ENCODE measurements around the gene NCOA1. TPM values are rescaled to one million over a fixed set of nuclear protein-coding genes. Genes with fewer than 3 reads are reported as not detected.

NCOA1 gene
- polyA plus RNA-seq, 1 of the 3 experiments (the other 2 are of a cell fraction): 10.7 TPM

DNA sequence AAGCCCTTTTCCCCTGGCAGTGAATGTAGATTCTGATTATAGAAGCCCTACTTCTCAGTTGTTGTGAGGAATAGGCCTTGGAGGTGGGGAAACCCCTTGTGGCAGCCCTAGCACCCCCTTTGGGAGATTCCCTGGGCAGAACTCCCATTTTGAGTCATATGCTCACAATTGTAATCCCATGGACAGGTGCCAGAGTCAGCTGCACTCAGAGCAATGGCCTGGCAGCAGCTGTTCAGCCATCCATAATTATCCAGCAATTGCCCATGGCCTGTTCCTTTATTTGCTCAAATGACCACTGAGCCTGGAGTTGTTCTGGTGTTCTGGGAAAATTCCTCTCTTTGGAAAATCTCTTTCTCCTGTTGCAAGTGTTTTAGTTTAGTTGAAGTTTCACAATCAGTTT lies 230.4 kb downstream of the NCOA1 start (continued):
- TF ChIP-seq, protein P1, sequence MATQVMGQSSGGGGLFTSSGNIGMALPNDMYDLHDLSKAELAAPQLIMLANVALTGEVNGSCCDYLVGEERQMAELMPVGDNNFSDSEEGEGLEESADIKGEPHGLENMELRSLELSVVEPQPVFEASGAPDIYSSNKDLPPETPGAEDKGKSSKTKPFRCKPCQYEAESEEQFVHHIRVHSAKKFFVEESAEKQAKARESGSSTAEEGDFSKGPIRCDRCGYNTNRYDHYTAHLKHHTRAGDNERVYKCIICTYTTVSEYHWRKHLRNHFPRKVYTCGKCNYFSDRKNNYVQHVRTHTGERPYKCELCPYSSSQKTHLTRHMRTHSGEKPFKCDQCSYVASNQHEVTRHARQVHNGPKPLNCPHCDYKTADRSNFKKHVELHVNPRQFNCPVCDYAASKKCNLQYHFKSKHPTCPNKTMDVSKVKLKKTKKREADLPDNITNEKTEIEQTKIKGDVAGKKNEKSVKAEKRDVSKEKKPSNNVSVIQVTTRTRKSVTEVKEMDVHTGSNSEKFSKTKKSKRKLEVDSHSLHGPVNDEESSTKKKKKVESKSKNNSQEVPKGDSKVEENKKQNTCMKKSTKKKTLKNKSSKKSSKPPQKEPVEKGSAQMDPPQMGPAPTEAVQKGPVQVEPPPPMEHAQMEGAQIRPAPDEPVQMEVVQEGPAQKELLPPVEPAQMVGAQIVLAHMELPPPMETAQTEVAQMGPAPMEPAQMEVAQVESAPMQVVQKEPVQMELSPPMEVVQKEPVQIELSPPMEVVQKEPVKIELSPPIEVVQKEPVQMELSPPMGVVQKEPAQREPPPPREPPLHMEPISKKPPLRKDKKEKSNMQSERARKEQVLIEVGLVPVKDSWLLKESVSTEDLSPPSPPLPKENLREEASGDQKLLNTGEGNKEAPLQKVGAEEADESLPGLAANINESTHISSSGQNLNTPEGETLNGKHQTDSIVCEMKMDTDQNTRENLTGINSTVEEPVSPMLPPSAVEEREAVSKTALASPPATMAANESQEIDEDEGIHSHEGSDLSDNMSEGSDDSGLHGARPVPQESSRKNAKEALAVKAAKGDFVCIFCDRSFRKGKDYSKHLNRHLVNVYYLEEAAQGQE (IDR thresholded peaks at IDR 0.05; ENCODE audit: low read depth, low read length): no peak
- peak; percentile 73 for TF ChIP-seq NFIC (IDR thresholded peaks at IDR 0.05; ENCODE audit: borderline replicate concordance)
- peak; percentile 47; the same call in 1 of the 2 replicates for TF ChIP-seq MXI1 (IDR thresholded peaks at IDR 0.05; ENCODE audit: low read depth, low read length)
- TF ChIP-seq, protein P2, sequence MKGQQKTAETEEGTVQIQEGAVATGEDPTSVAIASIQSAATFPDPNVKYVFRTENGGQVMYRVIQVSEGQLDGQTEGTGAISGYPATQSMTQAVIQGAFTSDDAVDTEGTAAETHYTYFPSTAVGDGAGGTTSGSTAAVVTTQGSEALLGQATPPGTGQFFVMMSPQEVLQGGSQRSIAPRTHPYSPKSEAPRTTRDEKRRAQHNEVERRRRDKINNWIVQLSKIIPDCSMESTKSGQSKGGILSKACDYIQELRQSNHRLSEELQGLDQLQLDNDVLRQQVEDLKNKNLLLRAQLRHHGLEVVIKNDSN (IDR thresholded peaks at IDR 0.05; ENCODE audit: borderline replicate concordance, low read depth): 0 out of 2 replicates have a peak, but pooled peaks have one; percentile 19

DNA sequence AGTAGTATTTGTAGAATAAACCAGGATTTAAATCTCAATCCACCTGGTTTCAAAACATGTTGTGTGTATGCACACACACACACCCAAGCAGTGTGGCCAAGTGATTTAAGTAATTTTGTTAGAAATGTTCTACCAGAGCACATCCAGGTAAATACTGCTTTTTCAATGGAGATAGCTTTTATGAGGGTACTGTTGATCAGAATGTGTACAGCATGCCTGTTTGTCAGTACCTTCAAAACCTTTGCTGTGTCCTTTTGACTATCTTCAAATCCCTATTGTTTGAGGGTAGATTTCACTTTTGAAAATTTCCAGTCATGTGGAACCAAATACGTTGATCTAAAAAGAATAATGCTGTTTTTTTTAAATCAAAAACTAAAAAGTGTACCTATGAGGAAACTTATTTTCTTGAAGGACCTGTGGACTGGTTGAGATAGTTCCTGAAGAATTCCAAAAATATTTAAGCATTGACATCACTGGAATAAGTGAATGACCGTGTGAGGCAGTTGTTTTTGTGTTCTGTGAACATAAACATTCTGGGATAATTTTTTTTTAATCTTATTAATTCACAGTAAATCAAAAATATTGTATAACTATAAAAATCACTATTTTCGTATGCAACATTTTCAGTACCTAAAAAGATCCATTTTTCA lies 231.2 kb downstream of the NCOA1 start:
- H3K4me2 ChIP-seq: no peak overlapping the region
- no peak overlapping the region for H2AFZ ChIP-seq (ENCODE audit: low read depth)
- H4K20me1 ChIP-seq (ENCODE audit: insufficient read depth): no peaks in the 10 kb centered on the region
- DNase-seq: no peak
- 86% methylated on average over 3 of the region's 3 CpGs for WGBS (ENCODE audit: low lambda C conversion rate)
- H3K9ac ChIP-seq: no peak overlapping the region
- H3K79me2 ChIP-seq (ENCODE audit: insufficient read depth): no peaks in the 10 kb centered on the region
- no peak overlapping the region for H3K4me3 ChIP-seq (ENCODE audit: low read depth in 2 of 2, low read length in 1 of 2)
- H3K9me3 ChIP-seq: no peaks in the 10 kb centered on the region
- CTCF ChIA-PET: interaction anchor here (1.1 kb wide), 1 partner anchor 105 kb away, joined by 3 read pairs; no protein-coding TSS in a partner anchor
- TF ChIP-seq FOXJ3 (CRISPR knock-in tag; IDR thresholded peaks at IDR 0.05): no peak
- no peak for TF ChIP-seq TCF12 (IDR thresholded peaks at IDR 0.05)
- H3K27me3 ChIP-seq (ENCODE audit: insufficient read depth): no peaks in the 10 kb centered on the region
- peaks cover 8% of the 10 kb centered on the region for H3F3A ChIP-seq (replicated peaks; ENCODE audit: insufficient read depth)
- POLR2A ChIA-PET: no interaction called here
- no peaks in the 10 kb centered on the region for H3K9me2 ChIP-seq
- peaks cover 2 to 8% of the 10 kb centered on the region in 2 experiments for H3K36me3 ChIP-seq (replicated peaks in 1 of 2; ENCODE audit: control insufficient read depth in 1 of 2, insufficient read depth in 2 of 2, low read length in 1 of 2)
- peaks cover 10 to 19% of the 10 kb centered on the region in 2 experiments; a peak in 3 of 4 replicates for H3K4me1 ChIP-seq (ENCODE audit: control insufficient read depth in 1 of 2, insufficient read depth in 2 of 2, low read depth in 1 of 2, low read length in 1 of 2)
- H3K27ac ChIP-seq (ENCODE audit: low read depth in 2 of 2, low read length in 1 of 2): peak overlapping the region in 1 of 2 experiments; percentile 73; a peak in 2 of 4 replicates

DNA sequence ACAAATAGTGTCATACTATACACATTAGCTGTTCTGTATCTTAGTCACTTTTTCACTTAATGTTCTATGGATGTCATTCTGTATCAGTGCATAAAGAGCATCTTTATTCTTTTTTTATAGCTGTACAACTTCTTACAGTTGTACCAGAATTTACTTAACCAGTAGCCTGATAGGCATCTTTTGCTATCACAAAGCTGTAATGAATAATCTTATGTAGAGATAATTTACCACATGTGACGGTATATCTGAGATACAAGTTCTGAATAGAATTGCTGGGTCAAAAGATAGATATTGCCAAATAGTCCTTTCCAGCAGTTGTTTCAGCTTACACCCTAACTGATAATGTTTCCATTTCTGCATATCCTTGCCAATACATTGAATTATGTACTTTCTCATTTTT lies 232.1 kb downstream of the NCOA1 start:
- TF ChIP-seq GATA2 (CRISPR knock-in tag; IDR thresholded peaks at IDR 0.05): peak; percentile 12; the same call in 1 of the 2 replicates
- TF ChIP-seq, protein P3, sequence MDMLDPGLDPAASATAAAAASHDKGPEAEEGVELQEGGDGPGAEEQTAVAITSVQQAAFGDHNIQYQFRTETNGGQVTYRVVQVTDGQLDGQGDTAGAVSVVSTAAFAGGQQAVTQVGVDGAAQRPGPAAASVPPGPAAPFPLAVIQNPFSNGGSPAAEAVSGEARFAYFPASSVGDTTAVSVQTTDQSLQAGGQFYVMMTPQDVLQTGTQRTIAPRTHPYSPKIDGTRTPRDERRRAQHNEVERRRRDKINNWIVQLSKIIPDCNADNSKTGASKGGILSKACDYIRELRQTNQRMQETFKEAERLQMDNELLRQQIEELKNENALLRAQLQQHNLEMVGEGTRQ (IDR thresholded peaks at IDR 0.05; ENCODE audit: borderline replicate concordance, low read depth, low read length): no peak
- CTCF ChIA-PET: interaction anchor here (1.1 kb wide), 1 partner anchor 39 kb away, joined by 3 read pairs; no protein-coding TSS in a partner anchor
- no peaks in the 10 kb centered on the region for H4K20me1 ChIP-seq (ENCODE audit: insufficient read depth)
- POLR2A ChIA-PET: no interaction called here
- H3F3A ChIP-seq (replicated peaks; ENCODE audit: insufficient read depth): peaks cover 17% of the 10 kb centered on the region
- H3K27me3 ChIP-seq (ENCODE audit: insufficient read depth): no peaks in the 10 kb centered on the region
- no peak overlapping the region for H3K27ac ChIP-seq (ENCODE audit: low read depth in 2 of 2, low read length in 1 of 2)
- H3K9ac ChIP-seq: no peak overlapping the region
- no peaks in the 10 kb centered on the region for H3K79me2 ChIP-seq (ENCODE audit: insufficient read depth)
- H3K36me3 ChIP-seq (replicated peaks in 1 of 2; ENCODE audit: control insufficient read depth in 1 of 2, insufficient read depth in 2 of 2, low read length in 1 of 2): peaks cover 11 to 13% of the 10 kb centered on the region in 2 experiments
- H3K4me3 ChIP-seq (ENCODE audit: low read depth in 2 of 2, low read length in 1 of 2): no peak overlapping the region
- no peaks in the 10 kb centered on the region for H3K9me3 ChIP-seq
- no peaks in the 10 kb centered on the region for H3K9me2 ChIP-seq
- no peak for DNase-seq
- 90% methylated on average over 1 of the region's 1 CpG for WGBS (ENCODE audit: low lambda C conversion rate)
- no peak overlapping the region for H2AFZ ChIP-seq (ENCODE audit: low read depth)
- H3K4me1 ChIP-seq (ENCODE audit: control insufficient read depth in 1 of 2, insufficient read depth in 2 of 2, low read depth in 1 of 2, low read length in 1 of 2): peaks cover 10 to 19% of the 10 kb centered on the region in 2 experiments; a peak in 3 of 4 replicates
- H3K4me2 ChIP-seq: no peak overlapping the region
